ENCODE data around the gene TENM4. TPM values are rescaled to one million over a fixed set of nuclear protein-coding genes. Genes with fewer than 3 reads are reported as not detected.

TENM4 gene
- polyA plus RNA-seq, 3 donors, result 0.31 to 1.7 TPM; not detected in 1

- H3K9me3 Mint-ChIP-seq, result peaks cover 0 to 3% (median 2%) of the 10 kb centered on the region in 7 donors
- H3K36me3 Mint-ChIP-seq, result no peaks in the 10 kb centered on the region
- H3K4me3 Mint-ChIP-seq, result no peak overlapping the region
- no peak overlapping the region for H3K27ac ChIP-seq (ENCODE audit: low read depth in 1 of 2, low read length in 2 of 2)
- no peak overlapping the region for H3K27ac Mint-ChIP-seq
- H2AFZ ChIP-seq (ENCODE audit: insufficient read depth, low read depth, low read length, poor library complexity, severe bottlenecking), result no peak overlapping the region
- 89% methylated on average over 7 of the region's 8 CpGs for WGBS (ENCODE audit: insufficient coverage)
- intact Hi-C loops (cut with micrococcal nuclease), result no loop called here
- H3K4me2 ChIP-seq (replicated peaks; ENCODE audit: extremely low read depth, low read length, poor library complexity, severe bottlenecking), result no peak overlapping the region
- DNase-seq, result no peak
- no peaks in the 10 kb centered on the region for H3K4me1 ChIP-seq (ENCODE audit: control insufficient read depth in 1 of 2, insufficient read depth in 2 of 2, low read length in 2 of 2)
- no peaks in the 10 kb centered on the region for H3K36me3 ChIP-seq (replicated peaks in 1 of 2; ENCODE audit: control insufficient read depth in 1 of 2, insufficient read depth in 2 of 2, low read length in 2 of 2)
- H3K4me3 ChIP-seq (replicated peaks in 1 of 3; ENCODE audit: low read depth in 2 of 3, low read length in 3 of 3), result no peak overlapping the region
- TF ChIP-seq CTCF (IDR thresholded peaks at IDR 0.05), result no peak
- no peaks in the 10 kb centered on the region for H3K4me1 Mint-ChIP-seq
- peaks cover 6 to 7% (median 7%) of the 10 kb centered on the region in 3 donors for H3K27me3 Mint-ChIP-seq (ENCODE audit: low read depth in 3 of 3)
- H4K20me1 ChIP-seq (ENCODE audit: insufficient read depth, low read length), result no peaks in the 10 kb centered on the region
- no peaks in the 10 kb centered on the region for H3K27me3 ChIP-seq (ENCODE audit: control insufficient read depth in 2 of 2, insufficient read depth in 2 of 2, low read length in 2 of 2)
- H3K9ac ChIP-seq (ENCODE audit: insufficient read depth, low read length, poor library complexity, severe bottlenecking), result no peak overlapping the region
- no peaks in the 10 kb centered on the region for H3K9me3 ChIP-seq (replicated peaks in 1 of 2; ENCODE audit: control insufficient read depth in 1 of 2, insufficient read depth in 1 of 2, low read length in 2 of 2)
- H3K79me2 ChIP-seq (ENCODE audit: insufficient read depth, low read length), result no peaks in the 10 kb centered on the region
Measured at GRCh38 chr11:79342236-79342635, 98.6 kb downstream of the TENM4 start.

DNA sequence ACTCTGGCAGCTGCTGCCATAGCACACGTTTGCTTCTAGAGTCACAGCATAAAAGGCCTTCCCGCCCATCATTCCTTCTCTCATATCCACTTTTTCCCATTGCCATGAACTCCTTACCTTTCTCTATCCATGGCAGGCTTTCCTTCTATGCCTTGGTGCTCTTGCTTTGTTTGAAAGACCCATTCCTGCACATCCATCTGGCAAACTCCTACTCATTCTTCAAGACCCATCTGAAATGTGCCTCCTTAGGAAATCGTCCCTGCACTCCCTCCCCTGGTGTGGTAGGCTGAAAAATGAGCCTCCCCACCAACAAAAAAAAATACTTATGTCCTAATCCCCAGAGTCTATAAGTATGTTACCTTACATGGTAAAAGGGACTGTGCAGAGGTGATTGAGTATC lies 100.3 kb downstream of the TENM4 start:
- 73% methylated on average over 2 of the region's 3 CpGs for WGBS (ENCODE audit: insufficient coverage)
- H3K27me3 Mint-ChIP-seq (ENCODE audit: low read depth in 3 of 3), result peaks cover 6 to 7% (median 7%) of the 10 kb centered on the region in 3 donors
- no peaks in the 10 kb centered on the region for H3K36me3 Mint-ChIP-seq
- no peak overlapping the region for H3K9ac ChIP-seq (ENCODE audit: insufficient read depth, low read length, poor library complexity, severe bottlenecking)
- no peaks in the 10 kb centered on the region for H3K79me2 ChIP-seq (ENCODE audit: insufficient read depth, low read length)
- TF ChIP-seq CTCF (IDR thresholded peaks at IDR 0.05), result no peak
- no peaks in the 10 kb centered on the region for H3K4me1 Mint-ChIP-seq
- H3K4me3 ChIP-seq (replicated peaks in 1 of 3; ENCODE audit: low read depth in 2 of 3, low read length in 3 of 3), result no peak overlapping the region
- peaks cover 0 to 4% (median 2%) of the 10 kb centered on the region in 7 donors for H3K9me3 Mint-ChIP-seq
- no peak for DNase-seq
- no peak overlapping the region for H3K4me2 ChIP-seq (replicated peaks; ENCODE audit: extremely low read depth, low read length, poor library complexity, severe bottlenecking)
- intact Hi-C loops (cut with micrococcal nuclease), result no loop called here
- H3K4me3 Mint-ChIP-seq, result no peak overlapping the region
- no peaks in the 10 kb centered on the region for H4K20me1 ChIP-seq (ENCODE audit: insufficient read depth, low read length)
- no peaks in the 10 kb centered on the region for H3K27me3 ChIP-seq (ENCODE audit: control insufficient read depth in 2 of 2, insufficient read depth in 2 of 2, low read length in 2 of 2)
- H3K9me3 ChIP-seq (replicated peaks in 1 of 2; ENCODE audit: control insufficient read depth in 1 of 2, insufficient read depth in 1 of 2, low read length in 2 of 2), result no peaks in the 10 kb centered on the region
- no peak overlapping the region for H3K27ac ChIP-seq (ENCODE audit: low read depth in 1 of 2, low read length in 2 of 2)
- H3K4me1 ChIP-seq (ENCODE audit: control insufficient read depth in 1 of 2, insufficient read depth in 2 of 2, low read length in 2 of 2), result no peaks in the 10 kb centered on the region
- H2AFZ ChIP-seq (ENCODE audit: insufficient read depth, low read depth, low read length, poor library complexity, severe bottlenecking), result no peak overlapping the region
- no peak overlapping the region for H3K27ac Mint-ChIP-seq
- H3K36me3 ChIP-seq (replicated peaks in 1 of 2; ENCODE audit: control insufficient read depth in 1 of 2, insufficient read depth in 2 of 2, low read length in 2 of 2), result no peaks in the 10 kb centered on the region

All from CD14-positive monocyte (primary cell).